OCI-LY3 (cell line): ENCODE data around the gene TBXAS1.

ENCODE experiments used
- H2AFZ ChIP-seq: fragments of 200-600, 300-600 bp; shearing (Covaris generic); 2 replicates; pipeline ENCODE4 v1.6.0; 2014; ENCODE audit warnings: antibody characterized with exemption, low read depth, low read length
- H3K27ac ChIP-seq: fragments of 200-600, 300-600 bp; sonication (generic); 2 replicates; pipeline ENCODE4 v1.5.1; 2014; ENCODE audit warnings: mild to moderate bottlenecking, low read length, moderate library complexity, mixed read lengths
- H3K27me3 ChIP-seq: fragments of 200-600, 300-600 bp; sonication (generic); 2 replicates; pipeline ENCODE4 v1.6.1; 2014; ENCODE audit warnings: low read depth, low read length, mixed read lengths
- H3K36me3 ChIP-seq: fragments of 200-600, 300-600 bp; sonication (generic); replicated peaks from 2 replicates; pipeline ENCODE3; 2014; ENCODE audit warnings: low read depth, low read length, mixed read lengths
- H3K4me1 ChIP-seq: fragments of 300-600, 200-600 bp; sonication (generic); 2 replicates; pipeline ENCODE4 v1.6.1; 2014; ENCODE audit warnings: low read length, mixed read lengths
- H3K4me2 ChIP-seq: fragments of 200-600, 300-600 bp; sonication (generic); 2 replicates; pipeline ENCODE4 v1.6.1; 2014; ENCODE audit warnings: low read length, mixed read lengths
- H3K4me3 ChIP-seq: fragments of 300-600, 200-600 bp; sonication (generic); 2 replicates; pipeline ENCODE4 v1.5.1; 2014; ENCODE audit warnings: antibody characterized with exemption, mild to moderate bottlenecking, low read length, moderate library complexity
- H3K79me2 ChIP-seq: fragments of 300-600, 200-600 bp; shearing (Covaris generic); 2 replicates; pipeline ENCODE4 v1.6.1; 2014; ENCODE audit warnings: mild to moderate bottlenecking, low read length, mixed read lengths
- H3K9ac ChIP-seq: fragments of 300-600, 200-600 bp; shearing (Covaris generic); 2 replicates; pipeline ENCODE4 v1.6.0; 2014; ENCODE audit warnings: mild to moderate bottlenecking, low read length, moderate library complexity
- H3K9me3 ChIP-seq: fragments of 200-600, 300-600 bp; shearing (Covaris generic); 2 replicates; pipeline ENCODE4 v1.6.1; 2014; ENCODE audit warnings: low read length, mixed read lengths; ENCODE audit not compliant: insufficient read depth
- H4K20me1 ChIP-seq: fragments of 200-600, 300-600 bp; sonication (generic); 2 replicates; pipeline ENCODE4 v1.6.1; 2016; ENCODE audit warnings: low read length, mixed read lengths; ENCODE audit not compliant: insufficient read depth
- EZH2phosphoT487 ChIP-seq: fragments of 200-600 bp; shearing (Covaris generic); IDR thresholded peaks from 2 replicates; pipeline ENCODE4 v1.6.1; 2018; ENCODE audit warnings: antibody characterized with exemption, mixed run types, low read depth
- TF ChIP-seq, protein P1 (sequence below): fragments of 200-600, 300-600 bp; sonication (generic); IDR thresholded peaks from 2 replicates; pipeline ENCODE4 v1.5.1; 2014; ENCODE audit warnings: antibody characterized with exemption, low read length, low read depth

The TBXAS1 gene

DNA sequence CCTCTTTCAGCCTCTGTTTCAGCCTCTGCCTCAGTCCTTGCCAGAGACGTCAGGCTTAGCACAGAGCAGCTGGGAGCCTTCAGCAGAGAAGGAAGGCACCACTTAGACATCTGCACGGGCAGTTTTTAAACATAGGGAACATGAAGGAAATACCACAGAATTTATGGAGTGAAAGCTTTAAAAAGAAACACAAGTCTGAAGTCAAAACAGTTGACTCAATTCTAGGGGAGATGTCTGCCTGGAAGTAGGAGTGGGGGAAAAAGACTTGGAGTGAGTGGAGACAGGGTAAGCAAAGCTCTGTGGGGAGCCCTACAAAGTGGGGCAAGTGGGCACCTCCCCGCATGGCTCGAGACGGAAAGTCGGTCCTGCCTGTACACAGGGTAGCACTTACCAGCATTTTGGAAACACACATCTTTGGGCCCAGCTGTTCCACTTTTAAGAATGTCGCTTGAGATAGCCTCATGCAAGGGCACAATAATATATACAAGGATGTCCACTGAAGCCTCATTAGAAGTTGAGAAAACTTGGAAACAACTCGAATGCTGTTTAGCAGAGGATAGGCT, 5.0 kb upstream of the TBXAS1 start:
- Histone ChIP-seq H2AFZ (no peak overlapping the region), H3K9ac (no peak overlapping the region), H3K4me3 (no peak overlapping the region), H3K27me3 (peaks cover 53% of the 10 kb centered on the region), H3K9me3 (no peaks in the 10 kb centered on the region), H3K4me2 (no peak overlapping the region), H3K27ac (no peak overlapping the region), H3K79me2 (no peaks in the 10 kb centered on the region), H3K36me3 (no peaks in the 10 kb centered on the region), H4K20me1 (no peaks in the 10 kb centered on the region), H3K4me1 (no peaks in the 10 kb centered on the region)
- TF ChIP-seq, protein P1, sequence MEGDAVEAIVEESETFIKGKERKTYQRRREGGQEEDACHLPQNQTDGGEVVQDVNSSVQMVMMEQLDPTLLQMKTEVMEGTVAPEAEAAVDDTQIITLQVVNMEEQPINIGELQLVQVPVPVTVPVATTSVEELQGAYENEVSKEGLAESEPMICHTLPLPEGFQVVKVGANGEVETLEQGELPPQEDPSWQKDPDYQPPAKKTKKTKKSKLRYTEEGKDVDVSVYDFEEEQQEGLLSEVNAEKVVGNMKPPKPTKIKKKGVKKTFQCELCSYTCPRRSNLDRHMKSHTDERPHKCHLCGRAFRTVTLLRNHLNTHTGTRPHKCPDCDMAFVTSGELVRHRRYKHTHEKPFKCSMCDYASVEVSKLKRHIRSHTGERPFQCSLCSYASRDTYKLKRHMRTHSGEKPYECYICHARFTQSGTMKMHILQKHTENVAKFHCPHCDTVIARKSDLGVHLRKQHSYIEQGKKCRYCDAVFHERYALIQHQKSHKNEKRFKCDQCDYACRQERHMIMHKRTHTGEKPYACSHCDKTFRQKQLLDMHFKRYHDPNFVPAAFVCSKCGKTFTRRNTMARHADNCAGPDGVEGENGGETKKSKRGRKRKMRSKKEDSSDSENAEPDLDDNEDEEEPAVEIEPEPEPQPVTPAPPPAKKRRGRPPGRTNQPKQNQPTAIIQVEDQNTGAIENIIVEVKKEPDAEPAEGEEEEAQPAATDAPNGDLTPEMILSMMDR = no peak
- no peak for TF ChIP-seq EZH2phosphoT487

DNA sequence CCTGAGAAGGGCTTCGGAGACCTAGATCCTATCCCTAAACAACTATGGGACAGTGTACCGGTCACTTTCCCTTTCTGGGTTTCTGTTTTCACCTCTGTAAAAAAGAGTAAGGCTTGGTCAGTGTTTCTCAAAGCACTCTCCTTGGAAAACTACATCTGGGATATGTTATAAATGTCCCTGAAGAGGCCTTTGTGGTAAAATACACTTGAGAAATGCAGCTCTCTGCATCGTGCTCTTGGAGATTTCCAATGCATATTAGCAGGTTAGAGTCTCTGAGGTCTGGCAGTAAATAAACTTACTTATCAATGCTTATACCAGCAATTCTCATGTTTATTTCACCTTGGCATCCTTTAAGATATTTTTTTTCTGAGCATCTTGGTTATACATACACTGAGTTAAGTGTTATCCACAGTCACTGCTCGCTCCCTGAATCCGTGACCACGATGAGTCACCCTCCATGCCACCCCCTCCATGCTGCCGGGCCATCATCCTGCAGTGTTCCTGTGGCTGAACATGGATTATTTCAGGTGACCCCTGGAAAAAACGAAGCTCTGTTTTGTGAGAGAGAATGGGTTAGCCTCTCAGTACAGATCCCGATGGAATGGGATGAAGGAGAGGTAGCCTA, 3.3 kb upstream of the TBXAS1 start:
- peaks cover 53% of the 10 kb centered on the region for H3K27me3 ChIP-seq
- H3K9ac ChIP-seq = no peak overlapping the region
- H2AFZ ChIP-seq = no peak overlapping the region
- TF ChIP-seq, protein P1 = no peak
- no peak for TF ChIP-seq EZH2phosphoT487
- no peaks in the 10 kb centered on the region for H3K36me3 ChIP-seq
- H4K20me1 ChIP-seq = no peaks in the 10 kb centered on the region
- H3K27ac ChIP-seq = no peak overlapping the region
- H3K4me3 ChIP-seq = no peak overlapping the region
- H3K9me3 ChIP-seq = no peaks in the 10 kb centered on the region
- H3K4me1 ChIP-seq = no peaks in the 10 kb centered on the region
- H3K79me2 ChIP-seq = no peaks in the 10 kb centered on the region
- no peak overlapping the region for H3K4me2 ChIP-seq

DNA sequence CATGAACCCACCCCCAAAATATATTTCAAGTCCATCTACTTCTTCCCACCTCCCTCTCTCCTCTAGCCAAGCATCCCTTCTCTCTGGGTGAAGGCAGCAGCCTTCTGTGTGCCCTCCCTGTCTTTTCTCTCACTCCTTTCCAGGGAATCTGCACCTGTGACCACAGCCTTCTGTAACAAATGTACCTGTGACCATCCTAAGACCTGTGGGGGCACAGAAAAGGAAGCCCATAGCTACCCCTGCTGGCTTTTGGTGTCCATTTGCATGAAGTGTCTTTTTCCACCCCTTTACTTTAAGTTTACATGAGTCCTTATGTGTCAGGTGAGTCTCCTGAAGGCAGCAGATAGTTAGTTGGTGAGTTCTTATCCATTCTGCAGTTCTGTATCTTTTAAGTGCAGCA, 2.0 kb upstream of the TBXAS1 start:
- no peaks in the 10 kb centered on the region for H4K20me1 ChIP-seq
- no peak overlapping the region for H3K9ac ChIP-seq
- H3K27me3 ChIP-seq = peaks cover 49% of the 10 kb centered on the region
- no peaks in the 10 kb centered on the region for H3K9me3 ChIP-seq
- TF ChIP-seq, protein P1 = peak; percentile 10; the same call in 1 of the 2 replicates
- no peak for TF ChIP-seq EZH2phosphoT487
- H3K4me2 ChIP-seq = no peak overlapping the region
- H3K27ac ChIP-seq = no peak overlapping the region
- H3K4me1 ChIP-seq = no peaks in the 10 kb centered on the region
- no peaks in the 10 kb centered on the region for H3K36me3 ChIP-seq
- H3K4me3 ChIP-seq = no peak overlapping the region
- H3K79me2 ChIP-seq = no peaks in the 10 kb centered on the region
- no peak overlapping the region for H2AFZ ChIP-seq

DNA sequence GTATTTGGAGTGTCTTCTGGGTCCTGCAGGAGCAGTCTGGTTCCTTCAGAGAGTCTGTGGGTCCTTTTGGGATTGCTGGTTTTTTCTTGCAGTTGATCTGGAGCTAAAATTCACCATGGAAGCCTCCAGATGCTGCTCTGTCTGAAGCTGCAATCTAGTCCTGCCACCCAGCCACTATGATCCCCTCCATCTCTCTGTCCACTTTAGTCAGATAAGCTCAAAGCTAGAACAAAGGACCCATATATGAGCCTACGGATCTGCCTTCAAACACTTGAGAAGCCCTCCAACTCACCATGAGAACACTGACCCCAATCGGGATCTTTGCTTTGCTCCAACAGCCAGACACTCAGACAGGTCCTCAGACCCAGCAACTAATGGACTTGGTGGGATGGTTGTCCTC, 618 bp upstream of the TBXAS1 start:
- no peaks in the 10 kb centered on the region for H3K4me1 ChIP-seq
- no peak overlapping the region for H3K27ac ChIP-seq
- H3K9me3 ChIP-seq = no peaks in the 10 kb centered on the region
- no peak overlapping the region for H3K4me3 ChIP-seq
- no peaks in the 10 kb centered on the region for H3K36me3 ChIP-seq
- no peaks in the 10 kb centered on the region for H4K20me1 ChIP-seq
- no peak overlapping the region for H3K4me2 ChIP-seq
- H2AFZ ChIP-seq = no peak overlapping the region
- H3K79me2 ChIP-seq = no peaks in the 10 kb centered on the region
- TF ChIP-seq EZH2phosphoT487 = no peak
- TF ChIP-seq, protein P1 = no peak
- peaks cover 36% of the 10 kb centered on the region for H3K27me3 ChIP-seq
- H3K9ac ChIP-seq = no peak overlapping the region
